Measurements from ENCODE around the gene CHPF.

CHPF gene

GRCh38 chr2:219563271-219563928 is 19.8 kb upstream of the CHPF start:
- peaks cover 44% of the 10 kb centered on the region for H3K4me1 ChIP-seq (ENCODE audit: control insufficient read depth, low read depth, low read length)
- no peaks in the 10 kb centered on the region for H3K36me3 ChIP-seq (ENCODE audit: control insufficient read depth, low read depth, low read length)

GRCh38 chr2:219562049-219563020 is 18.7 kb upstream of the CHPF start:
- Histone ChIP-seq H3K4me1 (ENCODE audit: control insufficient read depth, low read depth, low read length) (peaks cover 44% of the 10 kb centered on the region), H3K27me3 (ENCODE audit: control insufficient read depth, insufficient read depth, low read length) (no peaks in the 10 kb centered on the region), H3K9ac (ENCODE audit: low read length) (no peak overlapping the region), H3K4me3 (ENCODE audit: low read length) (no peak overlapping the region), H3K27ac (ENCODE audit: low read length) (no peak overlapping the region), H3K36me3 (ENCODE audit: control insufficient read depth, low read depth, low read length) (no peaks in the 10 kb centered on the region), H3K9me3 (ENCODE audit: control insufficient read depth, low read depth, low read length) (no peaks in the 10 kb centered on the region)

More at GRCh38 chr2:219563271-219563928, 19.8 kb upstream of the CHPF start:
- Histone ChIP-seq H3K27me3 (ENCODE audit: control insufficient read depth, insufficient read depth, low read length) (no peaks in the 10 kb centered on the region), H3K9me3 (ENCODE audit: control insufficient read depth, low read depth, low read length) (no peaks in the 10 kb centered on the region), H3K27ac (ENCODE audit: low read length) (no peak overlapping the region), H3K4me3 (ENCODE audit: low read length) (no peak overlapping the region), H3K9ac (ENCODE audit: low read length) (no peak overlapping the region)

GRCh38 chr2:219561179-219562048 is 17.8 kb upstream of the CHPF start:
- no peaks in the 10 kb centered on the region for H3K27me3 ChIP-seq (ENCODE audit: control insufficient read depth, insufficient read depth, low read length)
- no peak overlapping the region for H3K4me3 ChIP-seq (ENCODE audit: low read length)
- no peak overlapping the region for H3K9ac ChIP-seq (ENCODE audit: low read length)
- no peaks in the 10 kb centered on the region for H3K9me3 ChIP-seq (ENCODE audit: control insufficient read depth, low read depth, low read length)
- no peaks in the 10 kb centered on the region for H3K36me3 ChIP-seq (ENCODE audit: control insufficient read depth, low read depth, low read length)
- no peak overlapping the region for H3K27ac ChIP-seq (ENCODE audit: low read length)
- H3K4me1 ChIP-seq (ENCODE audit: control insufficient read depth, low read depth, low read length): peaks cover 44% of the 10 kb centered on the region

- H3K9me3 ChIP-seq (ENCODE audit: control insufficient read depth, low read depth, low read length): no peaks in the 10 kb centered on the region
- no peaks in the 10 kb centered on the region for H3K27me3 ChIP-seq (ENCODE audit: control insufficient read depth, insufficient read depth, low read length)
- peaks cover 39% of the 10 kb centered on the region for H3K4me1 ChIP-seq (ENCODE audit: control insufficient read depth, low read depth, low read length)
- no peak overlapping the region for H3K9ac ChIP-seq (ENCODE audit: low read length)
- no peak overlapping the region for H3K4me3 ChIP-seq (ENCODE audit: low read length)
- H3K36me3 ChIP-seq (ENCODE audit: control insufficient read depth, low read depth, low read length): no peaks in the 10 kb centered on the region
- H3K27ac ChIP-seq (ENCODE audit: low read length): no peak overlapping the region
Measured at GRCh38 chr2:219560893-219561178, 17.2 kb upstream of the CHPF start.

- H3K36me3 ChIP-seq (ENCODE audit: control insufficient read depth, low read depth, low read length): no peaks in the 10 kb centered on the region
- peaks cover 34% of the 10 kb centered on the region for H3K4me1 ChIP-seq (ENCODE audit: control insufficient read depth, low read depth, low read length)
- H3K4me3 ChIP-seq (ENCODE audit: low read length): no peak overlapping the region
- H3K27me3 ChIP-seq (ENCODE audit: control insufficient read depth, insufficient read depth, low read length): no peaks in the 10 kb centered on the region
- no peaks in the 10 kb centered on the region for H3K9me3 ChIP-seq (ENCODE audit: control insufficient read depth, low read depth, low read length)
- no peak overlapping the region for H3K27ac ChIP-seq (ENCODE audit: low read length)
- no peak overlapping the region for H3K9ac ChIP-seq (ENCODE audit: low read length)
Measured at GRCh38 chr2:219560037-219560892, 16.7 kb upstream of the CHPF start.

GRCh38 chr2:219559156-219559915 is 15.7 kb upstream of the CHPF start:
- Histone ChIP-seq H3K4me3 (ENCODE audit: low read length) (no peak overlapping the region), H3K27ac (ENCODE audit: low read length) (no peak overlapping the region), H3K27me3 (ENCODE audit: control insufficient read depth, insufficient read depth, low read length) (peaks cover under 1% of the 10 kb centered on the region), H3K36me3 (ENCODE audit: control insufficient read depth, low read depth, low read length) (no peaks in the 10 kb centered on the region), H3K9me3 (ENCODE audit: control insufficient read depth, low read depth, low read length) (no peaks in the 10 kb centered on the region), H3K4me1 (ENCODE audit: control insufficient read depth, low read depth, low read length) (peaks cover 29% of the 10 kb centered on the region), H3K9ac (ENCODE audit: low read length) (no peak overlapping the region)

GRCh38 chr2:219557791-219558785 is 14.5 kb upstream of the CHPF start:
- peaks cover 13% of the 10 kb centered on the region for H3K27me3 ChIP-seq (ENCODE audit: control insufficient read depth, insufficient read depth, low read length)
- H3K9ac ChIP-seq (ENCODE audit: low read length): no peak overlapping the region
- no peaks in the 10 kb centered on the region for H3K36me3 ChIP-seq (ENCODE audit: control insufficient read depth, low read depth, low read length)
- H3K4me3 ChIP-seq (ENCODE audit: low read length): no peak overlapping the region
- no peak overlapping the region for H3K27ac ChIP-seq (ENCODE audit: low read length)
- peaks cover 24% of the 10 kb centered on the region for H3K4me1 ChIP-seq (ENCODE audit: control insufficient read depth, low read depth, low read length)
- no peaks in the 10 kb centered on the region for H3K9me3 ChIP-seq (ENCODE audit: control insufficient read depth, low read depth, low read length)

GRCh38 chr2:219557320-219557719 is 13.7 kb upstream of the CHPF start:
- Histone ChIP-seq H3K4me3 (ENCODE audit: low read length) (no peak overlapping the region), H3K27ac (ENCODE audit: low read length) (no peak overlapping the region), H3K4me1 (ENCODE audit: control insufficient read depth, low read depth, low read length) (peaks cover 25% of the 10 kb centered on the region), H3K9ac (ENCODE audit: low read length) (no peak overlapping the region), H3K9me3 (ENCODE audit: control insufficient read depth, low read depth, low read length) (no peaks in the 10 kb centered on the region), H3K36me3 (ENCODE audit: control insufficient read depth, low read depth, low read length) (no peaks in the 10 kb centered on the region), H3K27me3 (ENCODE audit: control insufficient read depth, insufficient read depth, low read length) (peaks cover 16% of the 10 kb centered on the region)

- peaks cover 16% of the 10 kb centered on the region for H3K27me3 ChIP-seq (ENCODE audit: control insufficient read depth, insufficient read depth, low read length)
- H3K4me1 ChIP-seq (ENCODE audit: control insufficient read depth, low read depth, low read length): peaks cover 17% of the 10 kb centered on the region
- H3K36me3 ChIP-seq (ENCODE audit: control insufficient read depth, low read depth, low read length): no peaks in the 10 kb centered on the region
- no peak overlapping the region for H3K9ac ChIP-seq (ENCODE audit: low read length)
- H3K9me3 ChIP-seq (ENCODE audit: control insufficient read depth, low read depth, low read length): no peaks in the 10 kb centered on the region
- no peak overlapping the region for H3K27ac ChIP-seq (ENCODE audit: low read length)
- no peak overlapping the region for H3K4me3 ChIP-seq (ENCODE audit: low read length)
Measured at GRCh38 chr2:219556413-219556812, 12.8 kb upstream of the CHPF start.
